Left ventricle myocardium inferior (tissue), 1 donor: Measurements from ENCODE around the gene INPP4B. TPM values are rescaled to one million over a fixed set of nuclear protein-coding genes. Genes with fewer than 3 reads are reported as not detected.

Experiments used
- DNase-seq: peaks from one replicate; pipeline ENCODE4 v3.0.0-alpha.2; 2020
- H3K27ac ChIP-seq: fragments of 200-600 bp; replicated peaks from 2 replicates; pipeline ENCODE4 v1.8.0; 2021
- H3K27me3 ChIP-seq: fragments of 200-600 bp; 2 replicates; pipeline ENCODE4 v1.8.0; 2021; ENCODE audit warnings: low read depth
- H3K36me3 ChIP-seq: fragments of 200-600 bp; 2 replicates; pipeline ENCODE4 v1.8.0; 2021
- H3K4me1 ChIP-seq: fragments of 200-600 bp; 2 replicates; pipeline ENCODE4 v1.8.0; 2021
- H3K4me3 ChIP-seq: fragments of 200-600 bp; 2 replicates; pipeline ENCODE4 v1.8.0; 2021; ENCODE audit warnings: mild to moderate bottlenecking, moderate library complexity
- H3K9me3 ChIP-seq: fragments of 200-600 bp; replicated peaks from 2 replicates; pipeline ENCODE4 v1.8.0; 2021
- intact Hi-C: fragments of 100-400 bp; cut with micrococcal nuclease; formaldehyde crosslinking; loops from one replicate; pipeline ENCODE4 v1.11.0; 2022
- total RNA-seq: library from RNA; stranded (reverse); fragmentation: NEBNext Ultra II Directional; extraction: Animal tissue kit (Norgen Biotek cat#: 25700); gene quantifications from one replicate; pipeline ENCODE4 v1.2.1, GENCODE V29; 2021
- TF ChIP-seq, protein P1 (sequence below): fragments of 200-600 bp; IDR thresholded peaks from 2 replicates; pipeline ENCODE4 v1.8.0; 2021; ENCODE audit warnings: antibody characterized with exemption, mild to moderate bottlenecking, borderline replicate concordance
- donor health status: DM: no; HTN: yes; CAD: no; lungs with severe emphysema.

The INPP4B gene
- total RNA-seq, 1 donor from 2014 or later, result 61.1 TPM

DNA sequence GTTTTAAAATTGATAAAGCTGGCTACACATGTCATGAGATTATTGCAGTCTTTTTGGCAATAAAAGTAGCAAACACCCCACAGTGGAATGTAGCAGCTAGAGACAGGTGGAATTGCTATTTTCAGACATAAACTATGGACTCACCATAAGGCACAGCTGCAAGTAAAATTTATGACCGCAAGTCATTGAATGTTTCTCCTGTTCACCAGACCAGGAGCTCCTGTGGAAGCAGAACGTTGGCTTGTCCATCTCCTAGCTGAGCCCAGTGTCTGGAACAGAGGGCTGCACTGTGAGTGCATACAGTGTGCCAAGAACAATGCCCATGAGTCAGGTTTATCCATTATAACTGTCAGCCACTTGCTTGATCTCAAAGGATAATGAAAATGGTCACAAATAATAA, 538.2 kb downstream of the INPP4B start:
- TF ChIP-seq, protein P1, sequence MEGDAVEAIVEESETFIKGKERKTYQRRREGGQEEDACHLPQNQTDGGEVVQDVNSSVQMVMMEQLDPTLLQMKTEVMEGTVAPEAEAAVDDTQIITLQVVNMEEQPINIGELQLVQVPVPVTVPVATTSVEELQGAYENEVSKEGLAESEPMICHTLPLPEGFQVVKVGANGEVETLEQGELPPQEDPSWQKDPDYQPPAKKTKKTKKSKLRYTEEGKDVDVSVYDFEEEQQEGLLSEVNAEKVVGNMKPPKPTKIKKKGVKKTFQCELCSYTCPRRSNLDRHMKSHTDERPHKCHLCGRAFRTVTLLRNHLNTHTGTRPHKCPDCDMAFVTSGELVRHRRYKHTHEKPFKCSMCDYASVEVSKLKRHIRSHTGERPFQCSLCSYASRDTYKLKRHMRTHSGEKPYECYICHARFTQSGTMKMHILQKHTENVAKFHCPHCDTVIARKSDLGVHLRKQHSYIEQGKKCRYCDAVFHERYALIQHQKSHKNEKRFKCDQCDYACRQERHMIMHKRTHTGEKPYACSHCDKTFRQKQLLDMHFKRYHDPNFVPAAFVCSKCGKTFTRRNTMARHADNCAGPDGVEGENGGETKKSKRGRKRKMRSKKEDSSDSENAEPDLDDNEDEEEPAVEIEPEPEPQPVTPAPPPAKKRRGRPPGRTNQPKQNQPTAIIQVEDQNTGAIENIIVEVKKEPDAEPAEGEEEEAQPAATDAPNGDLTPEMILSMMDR, result no peak
- intact Hi-C loops, result no loop called here

GRCh38 chr4:142297313-142297712, 548.8 kb downstream of the INPP4B start:
- intact Hi-C loops, result no loop called here
- Histone ChIP-seq H3K4me3 (no peak overlapping the region), H3K27ac (no peak overlapping the region), H3K9me3 (no peaks in the 10 kb centered on the region), H3K4me1 (no peaks in the 10 kb centered on the region), H3K27me3 (no peaks in the 10 kb centered on the region), H3K36me3 (no peaks in the 10 kb centered on the region)
- DNase-seq, result no peak
- TF ChIP-seq, protein P1, result no peak

More for the DNA sequence above, 538.2 kb downstream of the INPP4B start:
- H3K4me1 ChIP-seq, result peaks cover 35% of the 10 kb centered on the region
- H3K4me3 ChIP-seq, result no peak overlapping the region
- no peaks in the 10 kb centered on the region for H3K9me3 ChIP-seq
- no peak overlapping the region for H3K27ac ChIP-seq
- no peaks in the 10 kb centered on the region for H3K36me3 ChIP-seq
- H3K27me3 ChIP-seq, result no peaks in the 10 kb centered on the region
- no peak for DNase-seq

GRCh38 chr4:142293536-142293935, 552.6 kb downstream of the INPP4B start:
- Histone ChIP-seq H3K4me3 (no peak overlapping the region), H3K36me3 (no peaks in the 10 kb centered on the region), H3K9me3 (no peaks in the 10 kb centered on the region), H3K27me3 (no peaks in the 10 kb centered on the region), H3K27ac (no peak overlapping the region), H3K4me1 (no peaks in the 10 kb centered on the region)
- TF ChIP-seq, protein P1, result no peak
- DNase-seq, result no peak
- intact Hi-C loops, result no loop called here

GRCh38 chr4:142292231-142292630, 553.9 kb downstream of the INPP4B start:
- DNase-seq, result no peak
- TF ChIP-seq, protein P1, result no peak
- Histone ChIP-seq H3K27ac (no peak overlapping the region), H3K27me3 (no peaks in the 10 kb centered on the region), H3K4me1 (no peaks in the 10 kb centered on the region), H3K36me3 (no peaks in the 10 kb centered on the region), H3K9me3 (no peaks in the 10 kb centered on the region), H3K4me3 (no peak overlapping the region)
- intact Hi-C loops, result no loop called here

- Histone ChIP-seq H3K27ac (no peak overlapping the region), H3K4me1 (no peaks in the 10 kb centered on the region), H3K27me3 (no peaks in the 10 kb centered on the region), H3K4me3 (no peak overlapping the region), H3K36me3 (no peaks in the 10 kb centered on the region), H3K9me3 (no peaks in the 10 kb centered on the region)
- TF ChIP-seq, protein P1, result no peak
- intact Hi-C loops, result no loop called here
- DNase-seq, result no peak
Observed at GRCh38 chr4:142291299-142292050, 554.6 kb downstream of the INPP4B start.
